D341Med (cell line): Measurements from ENCODE around the gene PDLIM5.
"Not testable (repeated sequence)": the region's sequence is repeated elsewhere in the genome, so short reads cannot be mapped to it uniquely, and the experiment has no call there.

Experiments
- DNase-seq: peaks from one replicate; pipeline ENCODE4 v3.0.0; 2012; ENCODE audit warnings: low spot score

The PDLIM5 gene

GRCh38 chr4:94653095-94653649, 201.4 kb downstream of the PDLIM5 start:
- no peak for DNase-seq

- no peak for DNase-seq
Observed at GRCh38 chr4:94653984-94654609, 202.4 kb downstream of the PDLIM5 start.

GRCh38 chr4:94654714-94655113, 203.0 kb downstream of the PDLIM5 start:
- no peak for DNase-seq

GRCh38 chr4:94660614-94661013, 208.9 kb downstream of the PDLIM5 start:
- no peak for DNase-seq

GRCh38 chr4:94665021-94665420, 213.3 kb downstream of the PDLIM5 start:
- not testable (repeated sequence) for DNase-seq

- DNase-seq, result no peak
Observed at GRCh38 chr4:94665500-94666404, 214.0 kb downstream of the PDLIM5 start.

GRCh38 chr4:94668724-94669123, 217.0 kb downstream of the PDLIM5 start:
- no peak for DNase-seq

GRCh38 chr4:94669672-94670664, 218.2 kb downstream of the PDLIM5 start:
- no peak for DNase-seq

- no peak for DNase-seq
Observed at GRCh38 chr4:94671113-94671512, 219.4 kb downstream of the PDLIM5 start.

GRCh38 chr4:94673961-94674360, 222.2 kb downstream of the PDLIM5 start:
- no peak for DNase-seq

GRCh38 chr4:94676970-94677369, 225.2 kb downstream of the PDLIM5 start:
- no peak for DNase-seq

GRCh38 chr4:94678896-94679295, 227.2 kb downstream of the PDLIM5 start:
- DNase-seq, result no peak

- no peak for DNase-seq
Observed at GRCh38 chr4:94680176-94680862, 228.6 kb downstream of the PDLIM5 start.

GRCh38 chr4:94686086-94686485, 234.3 kb downstream of the PDLIM5 start:
- DNase-seq, result no peak

GRCh38 chr4:94689155-94689860, 237.6 kb downstream of the PDLIM5 start:
- DNase-seq, result no peak

- no peak for DNase-seq
Observed at GRCh38 chr4:94690851-94691254, 239.1 kb downstream of the PDLIM5 start.

GRCh38 chr4:94691552-94691951, 239.8 kb downstream of the PDLIM5 start:
- no peak for DNase-seq

- no peak for DNase-seq
Observed at GRCh38 chr4:94695384-94695783, 243.6 kb downstream of the PDLIM5 start.

GRCh38 chr4:94698187-94698586, 246.4 kb downstream of the PDLIM5 start:
- no peak for DNase-seq

- no peak for DNase-seq
Observed at GRCh38 chr4:94700298-94700697, 248.6 kb downstream of the PDLIM5 start.
